Right lobe of liver (tissue), 6 donors: ENCODE measurements around the gene PRR18. TPM values are rescaled to one million over a fixed set of nuclear protein-coding genes. Genes with fewer than 3 reads are reported as not detected.

Experiments
- ATAC-seq, 4 donors: fragments of 200-7000 bp; cut with Tn5 transposase; one replicate each; pipeline ENCODE4 v1.9.1; 2020; ENCODE audit warnings: mild to moderate bottlenecking in 4 of 4, moderate library complexity in 4 of 4
- DNase-seq, 3 donors: peaks; one replicate each; pipeline ENCODE4 v3.0.0-alpha.2; 2020
- H3K27ac ChIP-seq, 3 donors: fragments of 200-600 bp; one replicate each; pipeline ENCODE4 v1.8.0; 2022
- H3K27me3 ChIP-seq, 2 donors: fragments of 200-600 bp; one replicate each; pipeline ENCODE4 v1.8.0; 2022
- H3K36me3 ChIP-seq, 4 donors: fragments of 200-600 bp; sonication (generic) in 1 of 4; one replicate each; pipeline versions ENCODE4 v1.5.1 to v1.8.0; 2017 to 2022; ENCODE audit warnings: control low read depth in 1 of 4
- H3K4me1 ChIP-seq, 4 donors: fragments of 200-600 bp; sonication (generic) in 1 of 4; one replicate each; pipeline versions ENCODE4 v1.5.1 to v1.8.0; 2017 to 2022; ENCODE audit warnings: control low read depth in 1 of 4
- H3K4me3 ChIP-seq, 3 donors: fragments of 200-600 bp; one replicate each; pipeline ENCODE4 v1.8.0; 2022
- H3K9me3 ChIP-seq, 4 donors: fragments of 200-600 bp; sonication (generic) in 1 of 4; one replicate each; pipeline versions ENCODE4 v1.5.1 to v1.8.0; 2017 to 2022; ENCODE audit warnings: control low read depth in 1 of 4
- POLR2A ChIP-seq: fragments of 450-650 bp; IDR thresholded peaks from one replicate; pipeline ENCODE4 v1.6.1; 2017; ENCODE audit warnings: antibody characterized with exemption, mild to moderate bottlenecking
- WGBS: methylation state at CpG from one replicate; pipeline ENCODE4 v1.1.6; 2018; ENCODE audit warnings: low coverage, low lambda C conversion rate; ENCODE audit not compliant: insufficient coverage; ENCODE audit errors: missing lambda C conversion rate; 5-methylcytosine and 5-hydroxymethylcytosine counted together
- intact Hi-C, 2 donors: fragments of 100-400 bp; cut with DNase I; formaldehyde crosslinking; loops; one replicate each; pipeline versions ENCODE4 v1.11.2 to v1.14.1; 2022
- total RNA-seq, 6 experiments: library from RNA; depleted of rRNA in 2 of 6; stranded (reverse); fragments of >200 nt in 2 of 6; fragmentation: NEBNext Ultra II Directional in 3 of 6; extraction: Animal tissue kit (Norgen Biotek cat#: 25700) in 3 of 6; gene quantifications; one replicate each; pipeline versions ENCODE4 v1.1.0 to v1.2.4, GENCODE V29; 2016 to 2023
- TF ChIP-seq, protein P1 (sequence below), 4 donors: fragments of 200-600 bp in 3 of 4; fragments of 450-650 bp in 1 of 4; IDR thresholded peaks; one replicate each; pipeline versions ENCODE4 v1.5.1 to v1.8.0; 2016 to 2022; ENCODE audit warnings: antibody characterized with exemption in 4 of 4, mild to moderate bottlenecking in 2 of 4
- donor health status: DM: no; HTN: yes; CAD: no.
- donor health status: DM: no; HTN: no; CAD: no.
- donor health status: DM: no; HTN: no; CAD: no.
- donor health status: DM: no; HTN: yes; CAD: no.
- donor health status: DM: no; HTN: yes; CAD: no.

Gene PRR18
- total RNA-seq, 6 experiments from 2014 or later: 0.39 to 3.6 (median 1.6) TPM

DNA sequence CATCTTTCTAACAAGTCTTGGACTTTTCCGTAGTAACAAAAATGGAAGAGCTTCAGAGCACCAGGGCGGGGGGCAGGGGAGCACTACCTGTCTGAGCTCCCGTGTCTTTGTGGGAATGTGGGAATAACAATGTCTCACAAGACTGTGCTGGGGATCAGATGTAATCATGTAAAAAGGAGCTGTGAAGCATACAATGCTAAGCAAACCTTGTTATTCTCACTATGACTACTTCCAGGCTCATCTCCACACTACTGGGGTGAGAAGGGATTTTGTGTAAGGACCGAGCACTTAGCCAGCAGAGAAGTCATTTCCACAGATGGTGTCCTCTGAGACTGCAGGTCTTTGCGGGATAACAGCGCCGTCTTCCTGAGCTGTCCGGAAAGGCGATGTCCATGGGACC is 27.1 kb downstream of the PRR18 start:
- no peak overlapping the region for H3K27ac ChIP-seq
- TF ChIP-seq POLR2A: no peak
- TF ChIP-seq, protein P1, sequence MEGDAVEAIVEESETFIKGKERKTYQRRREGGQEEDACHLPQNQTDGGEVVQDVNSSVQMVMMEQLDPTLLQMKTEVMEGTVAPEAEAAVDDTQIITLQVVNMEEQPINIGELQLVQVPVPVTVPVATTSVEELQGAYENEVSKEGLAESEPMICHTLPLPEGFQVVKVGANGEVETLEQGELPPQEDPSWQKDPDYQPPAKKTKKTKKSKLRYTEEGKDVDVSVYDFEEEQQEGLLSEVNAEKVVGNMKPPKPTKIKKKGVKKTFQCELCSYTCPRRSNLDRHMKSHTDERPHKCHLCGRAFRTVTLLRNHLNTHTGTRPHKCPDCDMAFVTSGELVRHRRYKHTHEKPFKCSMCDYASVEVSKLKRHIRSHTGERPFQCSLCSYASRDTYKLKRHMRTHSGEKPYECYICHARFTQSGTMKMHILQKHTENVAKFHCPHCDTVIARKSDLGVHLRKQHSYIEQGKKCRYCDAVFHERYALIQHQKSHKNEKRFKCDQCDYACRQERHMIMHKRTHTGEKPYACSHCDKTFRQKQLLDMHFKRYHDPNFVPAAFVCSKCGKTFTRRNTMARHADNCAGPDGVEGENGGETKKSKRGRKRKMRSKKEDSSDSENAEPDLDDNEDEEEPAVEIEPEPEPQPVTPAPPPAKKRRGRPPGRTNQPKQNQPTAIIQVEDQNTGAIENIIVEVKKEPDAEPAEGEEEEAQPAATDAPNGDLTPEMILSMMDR (IDR thresholded peaks at IDR 0.05): no peak
- no peak overlapping the region for H3K4me3 ChIP-seq
- DNase-seq (no peak), ATAC-seq (no peak)
- intact Hi-C loops: no loop called here
- no peaks in the 10 kb centered on the region for H3K27me3 ChIP-seq
- no peaks in the 10 kb centered on the region for H3K9me3 ChIP-seq
- H3K36me3 ChIP-seq: no peaks in the 10 kb centered on the region
- H3K4me1 ChIP-seq: no peaks in the 10 kb centered on the region
- WGBS: 92% methylated on average over 8 of the region's 9 CpGs

DNA sequence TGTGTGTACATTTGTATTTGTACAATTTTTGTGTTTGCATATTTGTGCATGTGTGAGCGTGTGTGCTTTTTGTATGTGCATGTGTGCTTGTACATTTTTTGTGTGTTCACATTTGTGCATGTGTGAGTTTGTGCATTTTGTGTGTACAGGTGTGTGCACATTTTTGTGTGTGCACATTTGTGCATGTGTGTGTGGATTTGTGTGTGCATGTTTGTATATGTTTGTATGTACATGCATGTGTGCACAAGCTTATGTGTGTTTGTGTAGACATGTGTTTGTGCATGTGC is 28.9 kb downstream of the PRR18 start:
- Histone ChIP-seq H3K27me3 (no peaks in the 10 kb centered on the region), H3K9me3 (no peaks in the 10 kb centered on the region), H3K4me1 (no peaks in the 10 kb centered on the region), H3K36me3 (no peaks in the 10 kb centered on the region), H3K27ac (no peak overlapping the region), H3K4me3 (no peak overlapping the region)
- TF ChIP-seq, protein P1 (IDR thresholded peaks at IDR 0.05): no peak
- TF ChIP-seq POLR2A: no peak
- WGBS: 83% methylated on average over 1 of the region's 1 CpG
- DNase-seq: no peak
- intact Hi-C loops: loop anchor here in 1 of 2 donors (5.0 kb wide), 1 partner anchor 123 kb away; no protein-coding TSS in a partner anchor
- ATAC-seq: no peak

DNA sequence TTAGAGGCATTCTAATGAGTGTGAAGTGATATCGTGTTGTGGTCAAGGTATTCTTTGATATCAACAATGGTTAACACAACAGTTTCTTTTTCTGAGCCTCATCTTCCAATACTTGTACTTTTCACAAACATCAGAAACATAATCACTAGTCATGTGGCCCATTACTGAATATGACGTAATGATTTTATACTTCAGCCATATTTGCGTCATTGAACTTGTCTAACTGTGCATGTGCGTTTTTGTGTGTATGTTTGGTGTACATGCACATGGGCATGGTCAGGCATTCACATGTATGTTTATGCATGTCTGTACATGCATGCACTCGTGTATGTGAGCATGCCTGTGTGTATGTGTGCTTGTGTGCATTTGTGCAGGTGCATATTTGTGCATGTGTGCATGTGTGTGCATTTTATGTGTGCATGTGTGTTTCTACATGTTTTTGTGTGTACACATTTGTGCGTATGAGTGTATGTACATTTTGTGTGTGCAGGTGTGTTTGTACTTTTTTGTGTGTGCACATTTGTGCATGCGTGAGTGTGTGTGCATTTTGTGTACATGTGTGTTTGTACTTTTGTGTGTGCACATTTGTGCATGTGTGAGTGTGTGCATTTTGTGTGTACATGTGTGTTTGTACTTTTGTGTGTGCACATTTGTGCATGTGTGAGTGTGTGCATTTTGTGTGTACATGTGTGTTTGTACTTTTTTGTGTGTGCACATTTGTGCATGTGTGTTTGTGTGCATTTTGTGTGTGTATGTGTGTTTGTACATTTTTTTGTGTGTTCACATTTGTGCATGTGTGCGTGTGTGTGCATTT is 29.4 kb downstream of the PRR18 start:
- H3K27ac ChIP-seq: no peak overlapping the region
- ATAC-seq: no peak
- H3K36me3 ChIP-seq: no peaks in the 10 kb centered on the region
- DNase-seq: no peak
- no peaks in the 10 kb centered on the region for H3K9me3 ChIP-seq
- no peaks in the 10 kb centered on the region for H3K27me3 ChIP-seq
- no peak for TF ChIP-seq POLR2A
- TF ChIP-seq, protein P1 (IDR thresholded peaks at IDR 0.05): no peak
- intact Hi-C loops: loop anchor here in 1 of 2 donors (5.0 kb wide), 1 partner anchor 124 kb away; no protein-coding TSS in a partner anchor
- H3K4me1 ChIP-seq: no peaks in the 10 kb centered on the region
- no peak overlapping the region for H3K4me3 ChIP-seq
- WGBS: 84% methylated on average over 8 of the region's 8 CpGs

DNA sequence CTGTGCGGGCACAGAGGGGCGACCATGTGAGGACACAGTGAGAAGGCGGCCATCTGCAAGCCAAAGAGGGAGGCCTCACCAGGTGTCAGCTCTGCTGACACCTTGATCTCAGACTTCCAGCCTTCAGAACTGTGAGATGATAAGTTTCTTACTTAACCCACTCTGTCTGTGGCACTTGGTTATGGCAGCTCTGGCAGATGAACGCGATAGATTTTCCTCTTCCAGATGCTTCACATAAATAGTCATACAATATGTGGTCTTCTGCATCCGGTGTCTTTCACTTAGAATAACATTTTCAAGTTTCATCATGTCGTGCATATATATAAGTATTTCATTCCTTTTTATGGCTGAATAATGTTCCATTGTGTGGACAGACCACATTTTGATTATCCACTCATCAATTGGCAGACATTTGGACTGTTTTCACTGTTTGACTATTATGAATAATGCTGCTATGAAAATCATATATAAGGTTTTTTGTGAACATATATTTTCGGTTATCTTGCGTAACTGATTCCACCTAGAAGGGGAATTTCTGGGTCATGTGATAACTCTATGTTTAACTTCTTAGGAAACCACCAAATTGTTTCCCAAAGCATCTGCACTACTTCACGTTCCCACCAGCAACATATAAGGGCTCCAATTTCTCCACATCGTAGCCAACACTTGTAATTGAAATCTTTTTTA is 30.2 kb downstream of the PRR18 start:
- no peak for DNase-seq
- H3K27ac ChIP-seq: no peak overlapping the region
- no peak for ATAC-seq
- no peak for TF ChIP-seq POLR2A
- TF ChIP-seq, protein P1 (IDR thresholded peaks at IDR 0.05): no peak
- H3K4me3 ChIP-seq: no peak overlapping the region
- H3K36me3 ChIP-seq: no peaks in the 10 kb centered on the region
- WGBS: 79% methylated on average over 10 of the region's 11 CpGs
- H3K4me1 ChIP-seq: no peaks in the 10 kb centered on the region
- intact Hi-C loops: loop anchor here in 1 of 2 donors (5.0 kb wide), 1 partner anchor 124 kb away; no protein-coding TSS in a partner anchor
- H3K27me3 ChIP-seq: no peaks in the 10 kb centered on the region
- H3K9me3 ChIP-seq: no peaks in the 10 kb centered on the region
